Thoracic aorta (tissue), 2 donors: ENCODE measurements around the gene DMRTC1. TPM values are rescaled to one million over a fixed set of nuclear protein-coding genes. Genes with fewer than 3 reads are reported as not detected.
"Not testable (repeated sequence)": the region's sequence is repeated elsewhere in the genome, so short reads cannot be mapped to it uniquely, and the experiment has no call there.

Experiments
- ATAC-seq: fragments of 150-250 bp; one replicate; pipeline ENCODE4 v1.8.0; 2017; ENCODE audit warnings: low read depth; ENCODE audit not compliant: insufficient number of reproducible peaks, low FRiP score
- DNase-seq: peaks from one replicate; pipeline ENCODE4 v3.0.0-alpha.2; 2020; ENCODE audit warnings: low spot score
- H3K27ac ChIP-seq, 2 donors: fragments of 200-600 bp; sonication (generic); 1 replicate in 1 of 2; 2 replicates in 1 of 2; pipeline ENCODE4 v1.5.1; 2016; ENCODE audit warnings: mild to moderate bottlenecking in 2 of 2, moderate library complexity in 2 of 2
- H3K27me3 ChIP-seq: fragments of 200-600 bp; sonication (generic); replicated peaks from 2 replicates; pipeline ENCODE4 v1.6.0; 2016; ENCODE audit warnings: mild to moderate bottlenecking; ENCODE audit not compliant: insufficient read depth
- H3K36me3 ChIP-seq: fragments of 200-600 bp; sonication (generic); one replicate; pipeline ENCODE4 v1.5.1; 2016
- H3K4me1 ChIP-seq, 2 donors: fragments of 200-600 bp; sonication (generic); 1 replicate in 1 of 2; 2 replicates in 1 of 2; pipeline versions ENCODE4 v1.5.1 to v1.6.0; 2016; ENCODE audit warnings: low read depth in 2 of 2, mild to moderate bottlenecking in 1 of 2; ENCODE audit not compliant: control insufficient read depth in 1 of 2
- H3K4me3 ChIP-seq: fragments of 200-600 bp; sonication (generic); 2 replicates; pipeline ENCODE4 v1.5.1; 2016; ENCODE audit warnings: mild to moderate bottlenecking
- H3K9me3 ChIP-seq: fragments of 200-600 bp; sonication (generic); 2 replicates; pipeline ENCODE4 v1.5.1; 2016
- total RNA-seq, 2 donors: library from RNA; depleted of rRNA; stranded (reverse); fragments of >200 nt; gene quantifications; one replicate each; pipeline versions ENCODE4 v1.1.0 to v1.2.3, GENCODE V29; 2016

Gene DMRTC1
- total RNA-seq, 2 donors from 2014 or later = not detected

GRCh38 chrX:72912315-72912714 lies 31.3 kb downstream of the DMRTC1 start, which contains the start of gene FAM236C:
Gene FAM236C, plus strand, starts transcription at chrX:72912615. Its CDS starts 100 bp downstream, at chrX:72912715.
- not testable (repeated sequence) for DNase-seq, H3K4me1 ChIP-seq, H3K36me3 ChIP-seq, H3K27ac ChIP-seq, H3K4me3 ChIP-seq, ATAC-seq, H3K27me3 ChIP-seq, H3K9me3 ChIP-seq

- H3K4me3 ChIP-seq, H3K36me3 ChIP-seq, H3K9me3 ChIP-seq, ATAC-seq, H3K4me1 ChIP-seq, H3K27ac ChIP-seq, DNase-seq, H3K27me3 ChIP-seq: not testable (repeated sequence)
Measured at GRCh38 chrX:72889740-72890139, 53.9 kb downstream of the DMRTC1 start.

GRCh38 chrX:72882898-72883297 lies 60.7 kb downstream of the DMRTC1 start:
- not testable (repeated sequence) for H3K4me3 ChIP-seq, H3K27me3 ChIP-seq, H3K9me3 ChIP-seq, ATAC-seq, DNase-seq, H3K4me1 ChIP-seq, H3K36me3 ChIP-seq, H3K27ac ChIP-seq

DNA sequence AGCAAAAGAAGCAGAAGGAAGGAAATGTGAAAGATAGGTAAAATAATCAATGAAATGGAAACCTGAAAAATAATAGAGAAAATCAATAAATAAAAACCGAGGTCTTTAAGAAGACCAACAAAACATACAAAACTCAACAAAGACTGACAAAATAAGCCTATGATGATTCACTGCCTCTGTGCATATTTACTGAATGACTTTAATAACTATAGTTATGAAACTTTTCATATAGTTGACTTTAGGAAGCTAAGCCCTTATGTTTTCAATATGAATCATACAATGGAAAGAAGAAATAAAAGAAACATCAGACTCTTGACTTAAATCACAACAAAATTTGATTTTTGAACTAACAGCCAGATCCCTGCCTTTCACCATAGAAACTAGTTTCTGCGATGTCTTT lies 106.1 kb downstream of the DMRTC1 start:
- not testable (repeated sequence) for ATAC-seq, H3K27ac ChIP-seq, H3K9me3 ChIP-seq, H3K36me3 ChIP-seq, H3K4me3 ChIP-seq, DNase-seq, H3K4me1 ChIP-seq, H3K27me3 ChIP-seq

DNA sequence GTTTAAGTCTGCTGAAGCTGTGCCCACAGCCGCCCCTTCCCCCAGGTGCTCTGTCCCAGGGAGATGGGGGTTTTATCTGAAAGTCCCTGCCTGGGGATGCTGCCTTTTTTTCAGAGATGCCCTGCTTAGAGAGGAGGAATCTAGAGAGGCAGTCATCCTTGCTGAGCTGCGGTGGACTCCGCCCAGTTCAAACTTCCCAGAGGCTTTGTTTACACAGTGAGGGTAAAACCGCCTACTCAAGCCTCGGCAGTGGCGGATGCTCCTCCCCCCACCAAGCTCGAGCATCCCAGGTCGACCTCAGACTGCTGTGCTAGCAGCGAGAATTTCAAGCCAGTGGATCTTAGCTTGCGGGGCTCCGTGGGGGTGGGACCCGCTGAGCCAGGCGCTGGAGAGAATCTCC lies 112.9 kb downstream of the DMRTC1 start:
- not testable (repeated sequence) for DNase-seq, H3K27me3 ChIP-seq, H3K4me1 ChIP-seq, H3K36me3 ChIP-seq, H3K4me3 ChIP-seq, ATAC-seq, H3K27ac ChIP-seq, H3K9me3 ChIP-seq

Other genes with a start within 250 kb of the DMRTC1 start
- 10 to 100 TPM; 12.5 to 24.3 TPM for gene PHKA1, start 229.5 kb downstream of the DMRTC1 start, total RNA-seq
- gene DMRTC1B, start 166.9 kb downstream of the DMRTC1 start, total RNA-seq = not detected
- not detected for gene FAM236B, start 161.2 kb downstream of the DMRTC1 start, total RNA-seq
- gene FAM236D, start 135.6 kb downstream of the DMRTC1 start, total RNA-seq = not detected
- not detected for gene FAM236C, start 31.2 kb downstream of the DMRTC1 start, total RNA-seq
- not detected for gene FAM236A, start 5.6 kb downstream of the DMRTC1 start, total RNA-seq
- gene PABPC1L2B, start 59.1 kb upstream of the DMRTC1 start, total RNA-seq = not detected
- gene PABPC1L2A, start 135.7 kb upstream of the DMRTC1 start, total RNA-seq = not detected